KG1 (cell line): ENCODE results near the gene ZNF366.

Experiments used
- DNase-seq: peaks from one replicate; lab custom pipeline; 2025; lab: John Stamatoyannopoulos, UW

The ZNF366 gene

GRCh38 chr5:72519111-72519510 lies 11.9 kb upstream of the ZNF366 start:
- no peak for DNase-seq

- DNase-seq, result no peak
Measured at GRCh38 chr5:72518001-72518683, 10.9 kb upstream of the ZNF366 start.

DNA sequence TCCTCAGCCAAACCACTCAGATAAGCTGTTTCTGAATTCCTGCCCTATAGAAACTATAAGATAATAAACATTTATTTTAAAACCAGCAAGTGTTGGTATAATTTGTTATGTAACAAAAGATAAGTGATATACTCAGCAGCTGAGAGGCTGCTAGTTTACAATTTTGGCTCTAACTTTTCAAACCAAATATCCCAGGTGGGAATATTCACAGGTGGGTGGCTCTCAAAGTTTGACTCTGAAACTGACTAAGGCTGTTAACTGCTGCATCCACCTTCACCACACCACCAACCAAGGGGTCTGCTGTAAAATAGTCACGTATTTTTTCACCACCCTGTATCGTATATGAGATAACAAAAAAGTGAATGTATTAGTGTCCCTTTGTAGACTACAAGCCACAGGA lies 9.7 kb upstream of the ZNF366 start:
- DNase-seq, result no peak

DNA sequence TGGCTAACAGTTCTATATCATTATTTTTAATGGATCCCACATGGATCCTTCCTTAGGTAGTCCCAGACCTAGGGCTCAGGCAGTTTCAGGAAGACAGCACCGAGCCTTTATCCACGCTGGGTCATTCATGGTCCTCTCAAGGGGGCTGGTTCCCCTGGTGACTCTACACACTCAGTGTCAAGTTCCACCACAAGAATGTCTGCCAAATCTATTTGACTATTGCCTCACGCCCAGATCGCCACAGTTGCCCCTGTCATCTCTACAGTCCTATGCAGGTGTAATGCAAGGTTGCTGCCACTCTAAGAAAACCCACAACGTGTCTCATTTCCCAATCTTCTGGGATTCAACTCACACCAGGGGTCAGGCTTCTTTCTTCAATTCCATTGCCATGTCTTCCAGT lies 8.0 kb upstream of the ZNF366 start:
- no peak for DNase-seq

DNA sequence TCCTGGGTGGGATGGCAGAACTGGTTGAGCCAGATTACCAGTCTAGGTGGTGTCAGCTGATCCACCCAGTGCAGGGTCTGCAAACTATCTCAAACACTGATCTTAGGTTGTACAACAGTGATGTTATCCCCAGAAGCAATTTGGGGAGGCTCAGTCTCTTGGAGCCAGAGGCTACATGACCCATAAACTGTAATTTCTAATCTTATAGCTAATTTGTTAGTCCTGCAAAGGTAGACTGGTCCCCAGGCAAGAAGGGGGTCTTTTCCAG lies 5.3 kb upstream of the ZNF366 start:
- DNase-seq, result no peak

DNA sequence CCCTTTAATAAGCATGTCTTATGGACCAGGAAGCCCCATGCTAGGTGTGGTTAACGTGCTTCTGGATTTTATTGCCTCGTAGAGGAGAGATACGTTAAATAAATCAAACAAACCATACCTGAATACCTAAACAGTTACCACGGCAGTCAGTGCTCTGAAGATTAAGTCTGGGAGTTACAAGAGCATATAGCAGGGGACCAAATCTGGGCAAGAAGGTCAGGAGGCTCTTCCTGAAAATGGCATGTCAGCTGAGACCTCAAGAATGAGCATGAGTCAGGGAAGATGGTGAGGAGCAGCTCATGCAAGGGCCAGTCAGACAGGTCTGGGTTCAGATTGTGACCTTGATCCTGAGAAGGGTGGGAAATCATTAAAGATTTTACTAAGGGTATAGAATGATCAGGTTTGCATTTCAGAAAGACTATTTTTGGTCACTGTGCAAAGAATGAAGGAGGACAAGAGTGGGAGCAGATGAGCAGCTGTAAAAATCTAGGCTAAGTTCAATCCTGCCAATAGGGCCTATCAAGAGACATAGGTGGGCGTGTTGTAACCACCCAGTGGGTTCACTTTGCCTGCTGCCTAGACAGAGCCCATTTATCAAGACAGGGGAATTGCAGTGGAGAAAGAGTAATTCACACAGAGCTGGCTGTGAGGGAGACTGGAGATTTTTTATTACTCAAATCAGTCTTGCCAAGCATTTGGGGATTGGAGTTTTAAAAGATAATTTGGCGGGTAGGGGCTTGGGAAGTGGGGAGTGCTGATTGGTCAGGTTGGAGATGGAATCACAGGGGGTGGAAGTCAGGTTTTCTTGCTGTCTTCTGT lies 4.8 kb upstream of the ZNF366 start:
- DNase-seq, result no peak

DNA sequence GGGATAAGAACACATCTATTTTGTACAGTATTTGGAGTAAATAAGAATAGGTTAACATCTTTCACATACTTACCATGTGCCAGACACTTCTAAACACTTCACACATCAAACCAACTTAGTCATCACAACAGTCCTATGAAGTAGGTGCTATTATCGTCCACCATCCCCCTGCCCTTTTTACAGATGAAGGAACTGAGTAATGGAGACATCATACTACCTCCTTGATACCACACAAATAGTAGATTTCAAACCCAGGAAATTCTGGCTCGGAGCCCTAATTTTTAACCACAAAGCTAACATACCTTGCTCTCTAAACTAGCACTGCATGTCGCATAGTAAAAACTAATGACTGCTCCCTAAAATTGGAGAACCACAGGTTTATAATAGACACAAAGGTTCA lies 4.2 kb upstream of the ZNF366 start:
- no peak for DNase-seq

DNA sequence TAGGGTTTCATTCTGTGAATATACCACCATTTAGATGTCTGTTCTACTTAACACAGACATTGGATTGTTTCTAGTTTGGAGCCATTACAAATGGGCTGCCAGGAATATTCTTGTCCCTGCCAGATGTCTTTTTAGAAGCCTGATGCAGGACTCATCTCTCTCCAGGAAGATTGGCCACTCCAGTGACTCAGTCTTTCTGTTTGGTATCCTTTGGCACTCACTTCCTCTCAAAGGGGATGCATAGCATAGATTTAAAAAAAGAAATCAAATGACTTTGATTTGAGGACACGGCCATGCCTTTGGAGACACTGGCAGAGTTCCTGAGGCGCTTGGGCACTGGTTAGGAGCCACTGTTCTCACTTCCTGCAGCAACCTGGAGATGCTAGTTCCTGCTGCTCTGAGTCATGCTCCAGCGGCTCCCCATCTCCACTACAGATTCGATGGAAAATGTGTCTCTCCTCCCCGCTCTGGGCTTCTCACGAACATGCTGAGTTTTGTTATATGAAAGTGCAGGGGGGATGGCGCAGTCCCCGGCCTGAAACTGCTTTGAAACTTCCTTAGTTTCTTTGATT lies 3.5 kb upstream of the ZNF366 start:
- DNase-seq, result no peak

DNA sequence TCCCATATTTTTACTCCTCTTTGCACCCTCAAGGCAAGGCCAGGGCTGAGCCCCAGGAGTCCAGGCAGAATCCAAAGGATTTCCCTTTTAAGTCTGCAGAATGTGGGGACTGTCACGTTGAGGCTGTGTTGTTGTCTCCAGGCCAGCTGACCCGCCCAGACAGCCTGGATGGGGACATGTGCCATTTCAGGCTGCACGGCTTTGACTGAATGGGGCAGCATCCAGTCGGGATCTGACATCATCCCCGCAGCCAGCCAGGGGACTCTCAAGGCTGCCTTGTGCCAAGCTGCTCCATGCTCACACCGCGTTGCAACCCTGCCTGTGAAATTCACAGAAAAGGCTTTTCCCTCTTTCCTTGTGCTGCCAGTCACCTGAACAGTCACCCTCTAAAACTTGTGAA lies 2.2 kb upstream of the ZNF366 start:
- no peak for DNase-seq

- no peak for DNase-seq
Measured at GRCh38 chr5:72508241-72509170, 1.3 kb upstream of the ZNF366 start.

DNA sequence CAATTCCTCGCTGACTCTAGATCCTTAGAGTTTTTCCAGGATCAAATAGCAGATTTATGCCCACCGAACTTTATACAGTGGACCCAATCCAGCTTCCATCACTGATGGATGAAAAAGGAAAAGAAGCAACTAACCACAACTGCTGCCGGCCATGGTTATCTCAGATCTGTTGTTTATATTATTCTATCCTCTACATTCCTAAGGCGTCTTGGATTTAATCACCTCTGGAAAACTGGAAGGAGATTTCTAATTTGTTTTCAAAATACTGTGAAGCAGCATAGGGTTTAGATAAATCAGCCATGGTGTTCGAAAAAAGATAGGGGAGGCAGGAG lies 663 bp upstream of the ZNF366 start:
- DNase-seq, result no peak

- DNase-seq, result no peak
Measured at GRCh38 chr5:72506158-72506549, 1.1 kb downstream of the ZNF366 start.

DNA sequence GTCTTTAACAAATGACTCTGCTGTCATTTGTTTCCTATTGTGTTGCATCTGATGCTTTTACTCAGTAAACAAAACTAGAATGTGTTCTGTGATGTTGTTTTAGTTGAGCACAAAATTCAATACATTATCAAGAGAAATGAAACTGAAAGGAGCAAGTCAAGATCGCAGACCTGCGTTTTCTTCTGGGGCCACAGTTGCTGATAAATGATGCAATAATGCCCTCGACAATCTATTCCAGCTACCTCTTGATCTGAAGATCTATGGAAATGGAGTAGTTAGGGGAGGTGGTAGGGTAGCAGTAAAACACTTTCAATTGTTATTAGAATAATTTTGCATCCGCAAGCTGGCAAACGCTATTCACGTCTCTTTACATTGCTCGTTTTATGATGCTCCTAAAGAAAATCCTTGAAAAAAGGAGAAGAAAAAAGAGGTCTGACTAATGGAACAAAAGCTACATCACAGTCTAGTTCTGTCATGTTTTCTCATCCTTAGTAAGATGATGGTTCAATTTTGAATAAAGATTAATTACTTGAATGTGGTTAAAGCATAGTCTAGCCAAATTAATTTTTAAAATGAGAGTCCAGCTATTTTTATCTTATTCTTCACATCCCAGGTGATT lies 1.6 kb downstream of the ZNF366 start:
- no peak for DNase-seq

DNA sequence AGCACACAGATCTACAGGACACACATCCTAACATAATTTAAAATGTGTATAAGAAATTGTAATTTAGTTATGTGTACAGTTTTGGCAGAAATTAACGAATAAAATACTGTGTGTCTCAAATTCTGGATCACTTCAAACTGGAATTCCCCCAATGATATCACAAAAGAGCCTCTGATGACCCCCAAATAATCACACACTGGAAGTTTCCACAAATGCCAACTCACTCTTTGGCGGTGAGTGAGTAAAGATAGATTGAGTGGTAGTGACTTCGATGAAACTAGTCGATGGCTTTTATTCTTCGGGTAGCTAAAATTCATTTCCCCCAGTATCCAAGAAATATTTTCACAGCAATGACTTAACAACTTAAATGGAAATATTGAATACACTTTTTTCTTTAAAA lies 2.2 kb downstream of the ZNF366 start:
- no peak for DNase-seq

DNA sequence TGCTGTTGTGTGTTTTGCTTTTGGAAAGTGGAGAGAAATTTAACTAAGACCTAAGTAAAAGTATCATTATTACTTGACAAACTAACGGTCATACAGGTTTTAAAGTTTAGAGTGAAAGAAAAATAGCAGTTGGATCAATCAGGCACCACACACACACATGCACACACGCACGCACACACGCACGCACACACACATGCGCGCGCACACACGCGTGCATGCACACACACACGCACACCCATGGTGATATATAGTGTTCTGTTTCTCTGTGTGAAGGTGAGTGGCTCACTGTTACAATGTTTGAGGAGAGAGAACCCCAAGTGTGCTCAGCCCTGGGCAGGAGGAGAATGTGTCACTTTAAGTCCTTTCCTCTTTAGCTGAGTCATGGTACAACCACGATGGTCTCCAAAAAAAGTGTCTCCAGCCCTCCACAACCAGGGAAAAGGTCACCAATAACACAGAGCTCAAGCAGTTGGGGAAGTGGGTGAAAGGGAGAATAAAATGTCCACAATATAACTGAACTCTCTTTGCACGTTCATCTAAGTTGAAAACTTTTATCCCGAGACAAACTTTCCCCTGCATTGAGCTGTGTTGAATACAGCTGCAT lies 3.2 kb downstream of the ZNF366 start:
- no peak for DNase-seq

DNA sequence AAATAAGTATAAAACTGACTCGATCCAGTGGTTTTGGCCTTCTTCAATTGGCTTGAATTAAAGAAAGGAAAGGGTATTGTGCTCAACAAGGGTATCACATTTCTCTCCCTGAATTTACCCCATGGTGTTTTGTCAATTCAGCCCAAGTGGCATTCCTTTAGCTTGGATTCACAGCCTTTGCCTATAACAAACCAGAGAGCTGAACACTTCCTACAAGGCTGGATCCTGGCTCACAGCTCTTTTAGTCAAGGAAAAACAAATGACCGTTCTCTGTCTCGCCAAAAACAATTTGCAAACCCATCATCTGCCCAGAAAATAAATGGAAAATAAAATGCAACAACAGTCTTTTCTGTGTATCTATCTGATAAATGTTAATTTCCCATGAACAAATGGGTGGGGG lies 5.7 kb downstream of the ZNF366 start:
- DNase-seq, result no peak

DNA sequence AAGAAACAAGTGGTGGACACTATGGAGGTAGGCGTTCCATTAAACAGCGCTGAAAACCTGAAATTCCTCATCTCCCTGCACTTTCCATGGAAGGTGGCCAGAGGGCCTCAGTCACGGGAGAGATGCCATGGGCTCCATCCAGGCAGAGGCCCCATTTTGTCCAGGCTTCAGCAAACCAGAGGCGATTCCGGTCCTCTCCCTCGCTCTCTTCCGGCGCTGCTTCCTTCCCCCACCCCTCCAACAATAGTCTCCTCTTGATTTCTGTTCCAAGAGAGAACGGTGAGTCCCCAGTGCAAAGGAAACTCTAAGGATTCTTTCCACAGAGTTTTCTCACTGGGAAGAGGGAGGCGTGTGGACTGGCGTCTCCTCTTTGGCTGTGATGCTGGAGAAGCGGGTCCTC lies 7.5 kb downstream of the ZNF366 start:
- DNase-seq, result no peak

DNA sequence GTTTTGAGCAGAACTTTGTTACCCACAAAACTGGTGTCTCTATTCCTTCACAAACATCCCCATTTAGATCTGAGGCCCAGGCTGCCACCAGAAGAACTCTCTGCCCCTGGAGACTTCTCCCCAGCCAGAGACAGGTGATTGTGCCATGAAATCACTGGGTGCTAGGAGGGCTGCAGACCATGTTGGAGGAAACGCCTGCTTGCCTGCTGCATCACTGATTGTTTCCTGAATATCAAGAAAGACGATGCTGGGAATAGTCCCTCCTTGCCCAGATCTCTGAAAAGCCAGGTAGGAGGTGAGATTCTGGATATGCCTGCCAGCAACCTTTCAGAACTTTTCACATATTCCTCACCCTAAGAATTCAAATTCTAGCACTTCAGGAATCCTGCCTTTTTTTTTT lies 8.1 kb downstream of the ZNF366 start:
- no peak for DNase-seq

GRCh38 chr5:72498284-72498683 lies 8.9 kb downstream of the ZNF366 start:
- no peak for DNase-seq

- DNase-seq, result no peak
Measured at GRCh38 chr5:72497823-72498222, 9.4 kb downstream of the ZNF366 start.

DNA sequence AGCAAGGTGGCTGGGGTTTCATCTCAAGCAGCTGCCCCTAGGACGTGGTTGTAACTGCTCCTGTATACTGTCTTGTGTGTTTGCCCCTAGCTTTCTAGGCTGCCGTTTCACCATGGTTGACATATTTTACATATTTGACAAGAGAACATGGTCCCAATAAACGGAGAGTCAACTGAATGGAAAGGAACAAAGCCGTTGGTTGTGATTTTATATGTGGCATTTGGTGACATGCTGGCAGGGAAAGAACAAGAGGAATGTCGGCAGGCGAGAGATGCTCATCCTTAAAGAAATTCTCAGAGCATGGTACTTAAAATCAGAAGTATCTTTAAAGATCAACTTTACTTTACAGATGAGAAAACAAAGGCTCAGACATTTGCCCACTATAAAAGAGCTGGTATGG lies 11.8 kb downstream of the ZNF366 start:
- DNase-seq, result no peak

GRCh38 chr5:72494623-72495124 lies 12.5 kb downstream of the ZNF366 start:
- no peak for DNase-seq
